Breast epithelium (tissue), 3 donors: Measurements from ENCODE around the gene CD247.

Experiments used
- POLR2A ChIP-seq: fragments of 450-650 bp; IDR thresholded peaks from one replicate; pipeline ENCODE4 v1.6.1; 2016; ENCODE audit warnings: antibody characterized with exemption, mild to moderate bottlenecking, moderate library complexity
- POLR2AphosphoS5 ChIP-seq, 3 donors: sonication (generic); formaldehyde crosslinking; IDR thresholded peaks; one replicate each; pipeline ENCODE4 v1.6.1; 2017; ENCODE audit warnings: antibody characterized with exemption in 3 of 3
- TF ChIP-seq, protein P1 (sequence below), 3 donors: fragments of 450-650 bp; IDR thresholded peaks; one replicate each; pipeline ENCODE4 v1.5.1; 2016 to 2017; ENCODE audit warnings: antibody characterized with exemption in 3 of 3, mild to moderate bottlenecking in 3 of 3, moderate library complexity in 3 of 3

- no peak for TF ChIP-seq POLR2A
- TF ChIP-seq POLR2AphosphoS5 (IDR thresholded peaks at IDR 0.05): no peak
- TF ChIP-seq, protein P1, sequence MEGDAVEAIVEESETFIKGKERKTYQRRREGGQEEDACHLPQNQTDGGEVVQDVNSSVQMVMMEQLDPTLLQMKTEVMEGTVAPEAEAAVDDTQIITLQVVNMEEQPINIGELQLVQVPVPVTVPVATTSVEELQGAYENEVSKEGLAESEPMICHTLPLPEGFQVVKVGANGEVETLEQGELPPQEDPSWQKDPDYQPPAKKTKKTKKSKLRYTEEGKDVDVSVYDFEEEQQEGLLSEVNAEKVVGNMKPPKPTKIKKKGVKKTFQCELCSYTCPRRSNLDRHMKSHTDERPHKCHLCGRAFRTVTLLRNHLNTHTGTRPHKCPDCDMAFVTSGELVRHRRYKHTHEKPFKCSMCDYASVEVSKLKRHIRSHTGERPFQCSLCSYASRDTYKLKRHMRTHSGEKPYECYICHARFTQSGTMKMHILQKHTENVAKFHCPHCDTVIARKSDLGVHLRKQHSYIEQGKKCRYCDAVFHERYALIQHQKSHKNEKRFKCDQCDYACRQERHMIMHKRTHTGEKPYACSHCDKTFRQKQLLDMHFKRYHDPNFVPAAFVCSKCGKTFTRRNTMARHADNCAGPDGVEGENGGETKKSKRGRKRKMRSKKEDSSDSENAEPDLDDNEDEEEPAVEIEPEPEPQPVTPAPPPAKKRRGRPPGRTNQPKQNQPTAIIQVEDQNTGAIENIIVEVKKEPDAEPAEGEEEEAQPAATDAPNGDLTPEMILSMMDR (IDR thresholded peaks at IDR 0.05): no peak
Observed at GRCh38 chr1:167438171-167439138, 79.9 kb downstream of the CD247 start.
